Body of pancreas (tissue), 4 donors: Measurements from ENCODE around the gene TMCC3. TPM values are rescaled to one million over a fixed set of nuclear protein-coding genes. Genes with fewer than 3 reads are reported as not detected.

Experiments used
- ATAC-seq: fragments of 150-250 bp; one replicate; pipeline ENCODE4 v1.9.1; 2016
- DNase-seq, 4 donors: peaks; one replicate each; pipeline ENCODE4 v3.0.0-alpha.2; 2019
- H3K27ac ChIP-seq, 4 donors: fragments of 200-600 bp; sonication (generic); 1 replicate in 3 of 4; 2 replicates in 1 of 4; pipeline versions ENCODE4 v1.5.1 to v1.6.1; 2016 to 2019; ENCODE audit warnings: mild to moderate bottlenecking in 1 of 4, mixed read lengths in 1 of 4, moderate library complexity in 1 of 4
- H3K27me3 ChIP-seq, 2 donors: fragments of 200-600 bp; sonication (generic); one replicate each; pipeline ENCODE4 v1.6.0; 2016; ENCODE audit warnings: mild to moderate bottlenecking in 1 of 2
- H3K36me3 ChIP-seq, 2 donors: fragments of 200-600 bp; sonication (generic); replicated peaks in 1 of 2; 2 replicates each; pipeline ENCODE4 v1.5.1; 2016; ENCODE audit warnings: low read depth in 2 of 2; ENCODE audit not compliant: insufficient read depth in 1 of 2
- H3K4me1 ChIP-seq: fragments of 200-600 bp; sonication (generic); one replicate; pipeline ENCODE4 v1.6.0; 2016
- H3K4me3 ChIP-seq, 2 donors: fragments of 200-600 bp; sonication (generic); 1 replicate in 1 of 2; 2 replicates in 1 of 2; pipeline ENCODE4 v1.5.1; 2016 to 2019
- H3K9me3 ChIP-seq, 3 donors: fragments of 200-600 bp; sonication (generic); 1 replicate in 2 of 3; 2 replicates in 1 of 3; pipeline ENCODE4 v1.5.1; 2016
- CTCF ChIP-seq, 7 experiments: fragments of 450-650 bp in 4 of 7; fragments of 200-600 bp in 3 of 7; sonication (generic) in 3 of 7; IDR thresholded peaks; one replicate each; pipeline ENCODE4 v1.5.1; 2016 to 2019; ENCODE audit warnings: antibody characterized with exemption in 7 of 7
- POLR2A ChIP-seq, 3 donors: fragments of 450-650 bp; IDR thresholded peaks; one replicate each; pipeline ENCODE4 v1.6.1; 2016; ENCODE audit warnings: antibody characterized with exemption in 3 of 3, mild to moderate bottlenecking in 2 of 3
- WGBS, 2 donors: methylation state at CpG; one replicate each; pipeline ENCODE4 v1.1.5; 2017; 5-methylcytosine and 5-hydroxymethylcytosine counted together
- intact Hi-C: fragments of 100-400 bp; cut with DNase I; formaldehyde crosslinking; loops from one replicate; pipeline ENCODE4 v1.15.1; 2023
- total RNA-seq, 2 donors: library from RNA; depleted of rRNA; stranded (reverse); fragments of >200 nt; gene quantifications; one replicate each; pipeline ENCODE4 v1.1.0, GENCODE V29; 2016

TMCC3 gene
- total RNA-seq, 2 donors from 2014 or later = 1.3 to 3.6 TPM

GRCh38 chr12:94585626-94586025 lies 64.7 kb downstream of the TMCC3 start:
- no peak for DNase-seq
- no peak for TF ChIP-seq POLR2A (IDR thresholded peaks at IDR 0.05)
- TF ChIP-seq CTCF (IDR thresholded peaks at IDR 0.05) = no peak
- H3K27ac ChIP-seq = no peak overlapping the region
- no peaks in the 10 kb centered on the region for H3K27me3 ChIP-seq
- no peaks in the 10 kb centered on the region for H3K9me3 ChIP-seq
- intact Hi-C loops = no loop called here
- no peak for ATAC-seq
- H3K4me3 ChIP-seq = no peak overlapping the region
- H3K4me1 ChIP-seq = no peaks in the 10 kb centered on the region
- 68 to 74% methylated on average over 3 of the region's 3 CpGs for WGBS, 2 donors
- no peaks in the 10 kb centered on the region for H3K36me3 ChIP-seq

GRCh38 chr12:94584377-94584776 lies 66.0 kb downstream of the TMCC3 start:
- Histone ChIP-seq H3K9me3 (no peaks in the 10 kb centered on the region), H3K27me3 (no peaks in the 10 kb centered on the region), H3K4me1 (no peaks in the 10 kb centered on the region), H3K36me3 (no peaks in the 10 kb centered on the region), H3K4me3 (no peak overlapping the region), H3K27ac (no peak overlapping the region)
- no peak for DNase-seq
- WGBS, 2 donors = 75 to 83% methylated on average over 5 of the region's 5 CpGs
- intact Hi-C loops = no loop called here
- TF ChIP-seq POLR2A (IDR thresholded peaks at IDR 0.05) (no peak), CTCF (IDR thresholded peaks at IDR 0.05) (no peak)
- no peak for ATAC-seq

- Histone ChIP-seq H3K4me1 (no peaks in the 10 kb centered on the region), H3K36me3 (no peaks in the 10 kb centered on the region), H3K27ac (no peak overlapping the region), H3K9me3 (no peaks in the 10 kb centered on the region), H3K4me3 (no peak overlapping the region), H3K27me3 (no peaks in the 10 kb centered on the region)
- no peak for DNase-seq
- TF ChIP-seq POLR2A (IDR thresholded peaks at IDR 0.05) (no peak), CTCF (IDR thresholded peaks at IDR 0.05) (no peak)
- intact Hi-C loops = no loop called here
- ATAC-seq = no peak
- 87 to 89% methylated on average over 5 of the region's 5 CpGs for WGBS, 2 donors
These were observed 67.8 kb downstream of the TMCC3 start for GRCh38 chr12:94582591-94582990.

- H3K27ac ChIP-seq = no peak overlapping the region
- H3K9me3 ChIP-seq = no peaks in the 10 kb centered on the region
- no peaks in the 10 kb centered on the region for H3K36me3 ChIP-seq
- H3K4me3 ChIP-seq = no peak overlapping the region
- 63 to 67% methylated on average over 12 of the region's 12 CpGs for WGBS, 2 donors
- DNase-seq (no peak), ATAC-seq (no peak)
- no peaks in the 10 kb centered on the region for H3K4me1 ChIP-seq
- no peaks in the 10 kb centered on the region for H3K27me3 ChIP-seq
- intact Hi-C loops = no loop called here
- TF ChIP-seq CTCF (IDR thresholded peaks at IDR 0.05) (no peak), POLR2A (IDR thresholded peaks at IDR 0.05) (no peak)
These were observed 74.5 kb downstream of the TMCC3 start for GRCh38 chr12:94575645-94576403.

- WGBS, 2 donors = 72 to 77% methylated on average over 2 of the region's 2 CpGs
- Histone ChIP-seq H3K4me3 (no peak overlapping the region), H3K27me3 (no peaks in the 10 kb centered on the region), H3K27ac (no peak overlapping the region), H3K4me1 (no peaks in the 10 kb centered on the region), H3K9me3 (no peaks in the 10 kb centered on the region), H3K36me3 (no peaks in the 10 kb centered on the region)
- intact Hi-C loops = no loop called here
- TF ChIP-seq POLR2A (IDR thresholded peaks at IDR 0.05) (no peak), CTCF (IDR thresholded peaks at IDR 0.05) (no peak)
- ATAC-seq = no peak
- no peak for DNase-seq
These were observed 75.3 kb downstream of the TMCC3 start for GRCh38 chr12:94575024-94575423.
